ENCODE results near the gene CRLF1. TPM values are rescaled to one million over a fixed set of nuclear protein-coding genes. Genes with fewer than 3 reads are reported as not detected.

The CRLF1 gene
- total RNA-seq, result 100 to 1,000 TPM in 1 of 9 donors, 10 to 100 TPM in 5, 1 to 10 TPM in 2, under 1 TPM in 1; 0.44 to 111 (median 15.0) TPM
- polyA plus RNA-seq, result 10 to 100 TPM in 2 of 3 donors, 1 to 10 TPM in 1; 5.7 to 80.0 (median 51.2) TPM
- long read RNA-seq, donor 1, result 0 reads
- long read RNA-seq, donor 2, result 0 reads
- long read RNA-seq, donor 3, result 0 reads
- long read RNA-seq, donor 4, partial matches to known transcripts, result 3 of 10 reads
- long read RNA-seq, donor 4, other reads (novel, unspliced or antisense), result 7 of 10 reads
- long read RNA-seq, donor 5, transcript CRLF1-201 (9 exons, 1,792 nt), result major isoform, 35 of 81 reads
- long read RNA-seq, donor 5, partial matches to known transcripts, result 6 of 81 reads
- long read RNA-seq, donor 5, other reads (novel, unspliced or antisense), result 40 of 81 reads
- long read RNA-seq, donor 6, partial matches to known transcripts, result 2 of 6 reads
- long read RNA-seq, donor 6, other reads (novel, unspliced or antisense), result 4 of 6 reads
- long read RNA-seq, donor 7, result 0 reads
- long read RNA-seq, donor 8, partial matches to known transcripts, result 14 of 14 reads
- long read RNA-seq, donor 8, other reads (novel, unspliced or antisense), result 0 of 14 reads
- long read RNA-seq, donor 9, result 0 reads
- long read RNA-seq, donor 10, result 0 reads

- intact Hi-C loops (cut with DNase I), result no loop called here
- Histone ChIP-seq H3K27ac (no peak within 1 kb of the TSS), H3K4me3 (peak within 1 kb of the TSS in 1 of 4 donors; percentile 23), H3K27me3 (peaks cover 75% of the 10 kb centered on the region), H3K9me3 (replicated peaks in 1 of 3) (no peaks in the 10 kb centered on the region), H3K36me3 (replicated peaks in 1 of 2) (no peaks in the 10 kb centered on the region), H3K4me1 (replicated peaks in 1 of 2) (peaks cover 0 to 15% of the 10 kb centered on the region in 2 donors)
- no peak for DNase-seq
- no peak for TF ChIP-seq CTCF (IDR thresholded peaks at IDR 0.05)
- no peak for TF ChIP-seq POLR2A (IDR thresholded peaks at IDR 0.05)
- WGBS, 4 donors, result 0 to 1% (median 1%) methylated on average over 5 to 108 of the region's 116 CpGs
Observed at GRCh38 chr19:18606281-18607225, at the start of gene CRLF1. TSS of gene CRLF1 (minus strand) at chr19:18606799. CDS start at chr19:18606656, 143 bp downstream.

- H3K27me3 ChIP-seq, result no peaks in the 10 kb centered on the region
- intact Hi-C loops (cut with DNase I), result no loop called here
- no peak for TF ChIP-seq CTCF (IDR thresholded peaks at IDR 0.05)
- TF ChIP-seq POLR2A (IDR thresholded peaks at IDR 0.05), result no peak
Observed at GRCh38 chr19:18655173-18655844, 48.7 kb upstream of the CRLF1 start.

GRCh38 chr19:18654469-18654868 is 47.9 kb upstream of the CRLF1 start:
- intact Hi-C loops (cut with DNase I), result no loop called here
- Histone ChIP-seq H3K4me1 (replicated peaks in 1 of 2) (peaks cover 0 to 41% of the 10 kb centered on the region in 2 donors), H3K36me3 (replicated peaks in 1 of 2) (no peaks in the 10 kb centered on the region), H3K4me3 (no peak overlapping the region), H3K27ac (no peak overlapping the region), H3K9me3 (replicated peaks in 1 of 3) (no peaks in the 10 kb centered on the region), H3K27me3 (no peaks in the 10 kb centered on the region)
- 95 to 98% (median 97%) methylated on average over 7 of the region's 7 CpGs for WGBS, 4 donors
- DNase-seq, result no peak
- TF ChIP-seq POLR2A (IDR thresholded peaks at IDR 0.05) (no peak), CTCF (IDR thresholded peaks at IDR 0.05) (no peak)

More at GRCh38 chr19:18655173-18655844, 48.7 kb upstream of the CRLF1 start:
- Histone ChIP-seq H3K36me3 (replicated peaks in 1 of 2) (no peaks in the 10 kb centered on the region), H3K4me3 (no peak overlapping the region), H3K27ac (peak overlapping the region in 1 of 5 donors; percentile 99), H3K4me1 (replicated peaks in 1 of 2) (peaks cover 4 to 49% of the 10 kb centered on the region in 2 donors), H3K9me3 (replicated peaks in 1 of 3) (no peaks in the 10 kb centered on the region)
- WGBS, 4 donors, result 89 to 98% (median 96%) methylated on average over 7 to 13 of the region's 13 CpGs
- no peak for DNase-seq

All from adrenal gland (tissue), 19 donors.